NB4 (cell line): Measurements from ENCODE around the gene GPC5.

Experiments
- POLR2A ChIP-seq: IDR thresholded peaks from 2 replicates; pipeline ENCODE4 v1.6.1; 2011; ENCODE audit warnings: mild to moderate bottlenecking; ENCODE audit not compliant: insufficient read length; ENCODE audit errors: extremely low read depth
- TF ChIP-seq, protein P1 (sequence below): IDR thresholded peaks from one replicate; pipeline ENCODE4 v1.5.1; 2012; ENCODE audit warnings: low read depth, low read length

DNA sequence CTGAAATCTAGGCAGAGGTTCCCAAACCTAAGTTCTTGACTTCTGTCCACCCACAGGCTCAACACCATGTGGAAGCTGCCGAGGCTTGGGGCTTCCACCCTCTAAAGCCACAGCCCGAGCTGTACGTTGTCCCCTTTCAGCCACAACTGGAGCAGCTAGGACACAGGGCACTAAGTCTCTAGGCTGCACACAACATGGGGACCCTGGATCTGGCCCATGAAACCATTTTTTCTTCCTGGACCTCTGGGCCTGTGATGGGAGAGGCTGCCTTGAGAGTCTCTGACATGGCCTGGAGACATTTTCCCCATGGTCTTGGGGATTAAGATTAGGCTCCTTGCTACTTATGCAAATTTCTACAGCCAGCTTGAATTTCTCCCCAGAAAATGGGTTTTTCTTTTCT is 118.4 kb downstream of the GPC5 start:
- TF ChIP-seq, protein P1, sequence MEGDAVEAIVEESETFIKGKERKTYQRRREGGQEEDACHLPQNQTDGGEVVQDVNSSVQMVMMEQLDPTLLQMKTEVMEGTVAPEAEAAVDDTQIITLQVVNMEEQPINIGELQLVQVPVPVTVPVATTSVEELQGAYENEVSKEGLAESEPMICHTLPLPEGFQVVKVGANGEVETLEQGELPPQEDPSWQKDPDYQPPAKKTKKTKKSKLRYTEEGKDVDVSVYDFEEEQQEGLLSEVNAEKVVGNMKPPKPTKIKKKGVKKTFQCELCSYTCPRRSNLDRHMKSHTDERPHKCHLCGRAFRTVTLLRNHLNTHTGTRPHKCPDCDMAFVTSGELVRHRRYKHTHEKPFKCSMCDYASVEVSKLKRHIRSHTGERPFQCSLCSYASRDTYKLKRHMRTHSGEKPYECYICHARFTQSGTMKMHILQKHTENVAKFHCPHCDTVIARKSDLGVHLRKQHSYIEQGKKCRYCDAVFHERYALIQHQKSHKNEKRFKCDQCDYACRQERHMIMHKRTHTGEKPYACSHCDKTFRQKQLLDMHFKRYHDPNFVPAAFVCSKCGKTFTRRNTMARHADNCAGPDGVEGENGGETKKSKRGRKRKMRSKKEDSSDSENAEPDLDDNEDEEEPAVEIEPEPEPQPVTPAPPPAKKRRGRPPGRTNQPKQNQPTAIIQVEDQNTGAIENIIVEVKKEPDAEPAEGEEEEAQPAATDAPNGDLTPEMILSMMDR = no peak
- TF ChIP-seq POLR2A = no peak
